ENCODE measurements around the gene TEPSIN.

The TEPSIN gene

GRCh38 chr17:81237591-81238489, 1.0 kb downstream of the TEPSIN start:
- peak overlapping the region; percentile 84 for H3K4me3 Mint-ChIP-seq
- peaks cover 38% of the 10 kb centered on the region for H3K4me1 Mint-ChIP-seq (ENCODE audit: low read depth)
- H3K9me3 Mint-ChIP-seq: no peaks in the 10 kb centered on the region
- peak overlapping the region; percentile 16 for H3K27ac Mint-ChIP-seq
- H3K27me3 Mint-ChIP-seq: no peaks in the 10 kb centered on the region
- peaks cover 21% of the 10 kb centered on the region for H3K36me3 Mint-ChIP-seq (ENCODE audit: low read depth)

- H3K27me3 Mint-ChIP-seq: no peaks in the 10 kb centered on the region
- no peak overlapping the region for H3K27ac Mint-ChIP-seq
- no peaks in the 10 kb centered on the region for H3K9me3 Mint-ChIP-seq
- peaks cover 21% of the 10 kb centered on the region for H3K36me3 Mint-ChIP-seq (ENCODE audit: low read depth)
- peaks cover 32% of the 10 kb centered on the region for H3K4me1 Mint-ChIP-seq (ENCODE audit: low read depth)
- no peak overlapping the region for H3K4me3 Mint-ChIP-seq
These were observed 2.1 kb downstream of the TEPSIN start for GRCh38 chr17:81236784-81237183.

- H3K4me1 Mint-ChIP-seq (ENCODE audit: low read depth): peaks cover 26% of the 10 kb centered on the region
- no peaks in the 10 kb centered on the region for H3K9me3 Mint-ChIP-seq
- no peaks in the 10 kb centered on the region for H3K27me3 Mint-ChIP-seq
- no peak overlapping the region for H3K4me3 Mint-ChIP-seq
- peaks cover 18% of the 10 kb centered on the region for H3K36me3 Mint-ChIP-seq (ENCODE audit: low read depth)
- no peak overlapping the region for H3K27ac Mint-ChIP-seq
These were observed 2.8 kb downstream of the TEPSIN start for GRCh38 chr17:81235822-81236740.

- H3K4me3 Mint-ChIP-seq: no peak overlapping the region
- no peaks in the 10 kb centered on the region for H3K27me3 Mint-ChIP-seq
These were observed 3.7 kb downstream of the TEPSIN start for GRCh38 chr17:81234940-81235821.

GRCh38 chr17:81234506-81234855, 4.4 kb downstream of the TEPSIN start:
- Mint-ChIP-seq H3K36me3 (ENCODE audit: low read depth) (peaks cover 20% of the 10 kb centered on the region), H3K27ac (no peak overlapping the region), H3K9me3 (no peaks in the 10 kb centered on the region), H3K27me3 (no peaks in the 10 kb centered on the region), H3K4me1 (ENCODE audit: low read depth) (peaks cover 16% of the 10 kb centered on the region), H3K4me3 (no peak overlapping the region)

More at GRCh38 chr17:81234940-81235821, 3.7 kb downstream of the TEPSIN start:
- Mint-ChIP-seq H3K36me3 (ENCODE audit: low read depth) (peaks cover 20% of the 10 kb centered on the region), H3K9me3 (no peaks in the 10 kb centered on the region), H3K4me1 (ENCODE audit: low read depth) (peaks cover 19% of the 10 kb centered on the region), H3K27ac (no peak overlapping the region)

GRCh38 chr17:81233811-81234505, 4.9 kb downstream of the TEPSIN start:
- Mint-ChIP-seq H3K27ac (no peak overlapping the region), H3K9me3 (no peaks in the 10 kb centered on the region), H3K36me3 (ENCODE audit: low read depth) (peaks cover 20% of the 10 kb centered on the region), H3K4me1 (ENCODE audit: low read depth) (peaks cover 16% of the 10 kb centered on the region), H3K4me3 (no peak overlapping the region), H3K27me3 (no peaks in the 10 kb centered on the region)

- Mint-ChIP-seq H3K27me3 (no peaks in the 10 kb centered on the region), H3K9me3 (no peaks in the 10 kb centered on the region), H3K4me1 (ENCODE audit: low read depth) (peaks cover 17% of the 10 kb centered on the region), H3K4me3 (no peak overlapping the region), H3K27ac (no peak overlapping the region), H3K36me3 (ENCODE audit: low read depth) (peaks cover 20% of the 10 kb centered on the region)
These were observed 5.5 kb downstream of the TEPSIN start for GRCh38 chr17:81233316-81233715.

- H3K4me1 Mint-ChIP-seq (ENCODE audit: low read depth): peaks cover 19% of the 10 kb centered on the region
- no peak overlapping the region for H3K4me3 Mint-ChIP-seq
- H3K27ac Mint-ChIP-seq: no peak overlapping the region
- no peaks in the 10 kb centered on the region for H3K27me3 Mint-ChIP-seq
- H3K9me3 Mint-ChIP-seq: no peaks in the 10 kb centered on the region
- peaks cover 20% of the 10 kb centered on the region for H3K36me3 Mint-ChIP-seq (ENCODE audit: low read depth)
These were observed 6.1 kb downstream of the TEPSIN start for GRCh38 chr17:81232616-81233241.

GRCh38 chr17:81231766-81232581, 6.9 kb downstream of the TEPSIN start:
- no peaks in the 10 kb centered on the region for H3K9me3 Mint-ChIP-seq
- peaks cover 15% of the 10 kb centered on the region for H3K4me1 Mint-ChIP-seq (ENCODE audit: low read depth)
- H3K27me3 Mint-ChIP-seq: no peaks in the 10 kb centered on the region
- H3K36me3 Mint-ChIP-seq (ENCODE audit: low read depth): peaks cover 20% of the 10 kb centered on the region
- H3K4me3 Mint-ChIP-seq: no peak overlapping the region
- no peak overlapping the region for H3K27ac Mint-ChIP-seq

- peaks cover 20% of the 10 kb centered on the region for H3K36me3 Mint-ChIP-seq (ENCODE audit: low read depth)
- H3K27me3 Mint-ChIP-seq: no peaks in the 10 kb centered on the region
- H3K27ac Mint-ChIP-seq: no peak overlapping the region
- H3K9me3 Mint-ChIP-seq: no peaks in the 10 kb centered on the region
- no peak overlapping the region for H3K4me3 Mint-ChIP-seq
- H3K4me1 Mint-ChIP-seq (ENCODE audit: low read depth): peaks cover 15% of the 10 kb centered on the region
These were observed 7.7 kb downstream of the TEPSIN start for GRCh38 chr17:81231121-81231645.

- Mint-ChIP-seq H3K27me3 (no peaks in the 10 kb centered on the region), H3K9me3 (no peaks in the 10 kb centered on the region), H3K27ac (no peak overlapping the region), H3K36me3 (ENCODE audit: low read depth) (peaks cover 20% of the 10 kb centered on the region), H3K4me1 (ENCODE audit: low read depth) (peaks cover 15% of the 10 kb centered on the region), H3K4me3 (no peak overlapping the region)
These were observed 8.6 kb downstream of the TEPSIN start for GRCh38 chr17:81230043-81230820.

GRCh38 chr17:81229666-81229920, 9.3 kb downstream of the TEPSIN start:
- no peak overlapping the region for H3K27ac Mint-ChIP-seq
- H3K36me3 Mint-ChIP-seq (ENCODE audit: low read depth): peaks cover 15% of the 10 kb centered on the region
- peaks cover 11% of the 10 kb centered on the region for H3K4me1 Mint-ChIP-seq (ENCODE audit: low read depth)
- no peak overlapping the region for H3K4me3 Mint-ChIP-seq
- no peaks in the 10 kb centered on the region for H3K9me3 Mint-ChIP-seq
- H3K27me3 Mint-ChIP-seq: no peaks in the 10 kb centered on the region

Measured in stimulated activated naive CD8-positive, alpha-beta T cell treated with anti-CD3 and anti-CD28 coated beads, Interleukin-15, Interleukin-2, amounts not matched to agents 100 ng/mL and 50 ng/mL, for 24 hours (primary cell).